ENCODE data around the gene B3GALT2.
A peak's percentile ranks its signal among the peaks of the same experiment; 100 is the strongest.

Gene B3GALT2

DNA sequence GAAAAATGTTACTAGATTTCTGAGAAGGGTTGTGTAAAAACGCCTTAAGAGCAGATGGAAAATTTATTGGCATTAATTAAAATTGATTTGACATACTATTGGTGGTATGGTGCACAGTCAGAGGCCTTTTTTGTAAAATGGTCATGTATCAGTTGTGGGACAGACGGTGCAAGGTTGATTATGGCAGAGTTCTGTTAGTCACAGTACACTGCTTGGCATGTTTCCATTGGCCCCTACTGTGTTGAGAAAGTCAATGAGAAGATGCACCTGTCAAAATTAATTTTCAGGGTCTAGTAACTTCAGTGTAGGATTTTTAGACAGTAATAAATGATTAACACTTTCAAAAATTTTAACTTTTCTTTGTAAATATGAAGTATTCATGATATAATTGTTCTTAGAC lies 4.4 kb downstream of the B3GALT2 start:
- DNase-seq, result no peak

DNA sequence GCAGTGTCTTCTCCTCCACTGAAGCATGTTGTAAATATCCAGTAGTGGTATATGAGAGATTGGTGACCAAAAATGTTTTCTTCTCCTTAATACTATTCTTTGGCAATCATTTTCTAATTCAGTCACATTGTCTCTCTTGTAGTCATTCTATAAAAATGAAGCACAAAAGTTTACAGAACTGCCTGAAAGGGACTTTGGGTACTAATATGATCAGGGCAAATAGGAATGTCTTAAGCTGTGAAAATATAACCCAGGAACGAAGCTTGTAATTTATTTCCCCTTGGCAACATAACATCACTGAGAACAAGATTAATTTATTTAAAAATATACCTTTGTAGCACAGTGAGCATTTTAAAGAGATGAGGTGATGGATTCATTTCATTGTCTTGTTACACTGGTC lies 4.9 kb downstream of the B3GALT2 start:
- no peak for DNase-seq

DNA sequence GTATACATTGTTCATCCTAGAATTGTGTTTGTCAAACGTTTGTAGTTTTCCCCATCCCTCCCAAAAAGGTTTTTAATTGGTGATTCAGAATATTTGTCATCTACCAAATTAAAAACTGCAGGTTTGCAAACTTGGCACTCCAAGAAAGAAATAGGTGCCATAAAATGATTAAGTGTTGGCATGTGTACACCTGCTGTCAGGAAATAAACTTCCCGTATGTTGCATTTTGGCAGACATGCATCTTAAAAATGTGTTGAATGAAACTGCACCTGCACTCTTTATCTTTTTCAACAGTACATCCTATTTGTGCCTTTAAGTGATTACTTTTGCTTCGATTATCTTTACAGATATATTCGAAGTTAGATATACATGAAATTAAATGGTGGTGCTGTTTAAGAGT lies 7.3 kb downstream of the B3GALT2 start:
- no peak for DNase-seq

DNA sequence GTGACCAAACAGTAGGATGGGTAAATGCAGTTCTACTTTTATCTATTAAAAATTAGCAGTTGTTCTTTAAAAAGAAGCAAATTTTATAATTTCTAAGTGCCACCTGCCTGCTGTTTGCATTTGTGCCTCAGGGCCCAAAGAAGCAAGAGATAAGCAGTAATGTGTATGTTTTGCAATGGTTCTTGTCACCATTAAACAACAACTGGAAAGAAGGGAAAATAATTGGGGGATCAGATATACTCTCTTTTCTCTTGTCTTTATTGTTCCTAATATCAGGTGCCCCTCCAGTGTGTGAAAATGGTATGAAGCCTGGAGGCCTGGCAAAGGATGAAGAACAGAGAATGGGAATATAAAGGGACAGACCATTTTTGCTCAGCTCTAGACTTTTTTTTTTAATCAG lies 9.6 kb downstream of the B3GALT2 start:
- DNase-seq, result no peak

DNA sequence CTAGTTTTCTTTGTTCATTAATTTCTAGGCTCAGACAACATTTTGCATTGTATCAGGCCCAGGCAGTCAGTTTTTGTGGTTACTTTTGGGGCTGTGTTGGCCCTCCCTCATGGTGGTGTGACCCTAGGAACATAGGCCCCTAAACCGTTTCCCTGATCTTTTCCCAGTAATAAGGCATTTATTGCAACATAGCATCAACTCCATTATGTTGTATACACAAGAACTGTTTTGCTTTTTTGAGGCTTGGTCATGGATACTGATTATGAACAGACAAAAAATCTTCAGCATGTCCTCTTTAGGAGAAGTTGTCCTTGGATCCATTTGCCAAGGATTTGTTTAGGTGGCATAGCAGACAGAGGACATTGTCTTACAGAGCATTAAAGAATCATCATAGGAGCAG lies 10.3 kb downstream of the B3GALT2 start:
- DNase-seq, result no peak

DNA sequence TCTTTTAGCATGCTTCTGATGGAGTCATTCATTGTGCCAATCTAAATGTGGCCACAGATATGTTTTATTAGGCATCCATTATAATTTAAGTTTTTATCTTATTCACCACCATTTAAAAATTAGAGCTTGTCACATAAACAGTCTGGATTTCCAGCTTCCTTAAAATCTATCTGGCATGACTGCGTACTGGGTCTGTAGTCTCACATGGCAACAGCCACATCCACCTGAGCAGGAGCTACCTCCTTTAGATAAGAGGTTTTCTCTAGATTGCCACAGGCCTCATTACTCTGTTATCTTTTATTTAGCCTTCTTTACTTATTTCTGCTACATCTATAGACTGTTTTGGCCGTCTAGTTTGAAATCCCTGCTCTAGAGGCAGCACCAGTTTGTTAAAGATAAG lies 29.1 kb downstream of the B3GALT2 start:
- DNase-seq, result no peak

DNA sequence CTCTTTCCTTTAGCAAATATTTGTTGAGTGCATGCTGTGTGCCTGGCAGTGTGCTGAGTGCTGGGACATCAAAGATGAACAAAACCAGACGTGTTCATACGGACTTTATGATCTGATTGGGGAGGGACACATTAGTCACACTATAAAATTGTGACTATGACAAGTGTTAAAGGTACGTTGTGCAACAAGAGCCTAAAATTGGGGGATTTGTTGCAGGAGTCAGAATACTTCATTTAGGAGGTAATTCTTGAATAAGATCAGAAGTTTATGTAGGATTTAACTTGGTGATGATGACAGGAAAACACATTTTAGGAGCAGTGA lies 29.6 kb downstream of the B3GALT2 start:
- no peak for DNase-seq

DNA sequence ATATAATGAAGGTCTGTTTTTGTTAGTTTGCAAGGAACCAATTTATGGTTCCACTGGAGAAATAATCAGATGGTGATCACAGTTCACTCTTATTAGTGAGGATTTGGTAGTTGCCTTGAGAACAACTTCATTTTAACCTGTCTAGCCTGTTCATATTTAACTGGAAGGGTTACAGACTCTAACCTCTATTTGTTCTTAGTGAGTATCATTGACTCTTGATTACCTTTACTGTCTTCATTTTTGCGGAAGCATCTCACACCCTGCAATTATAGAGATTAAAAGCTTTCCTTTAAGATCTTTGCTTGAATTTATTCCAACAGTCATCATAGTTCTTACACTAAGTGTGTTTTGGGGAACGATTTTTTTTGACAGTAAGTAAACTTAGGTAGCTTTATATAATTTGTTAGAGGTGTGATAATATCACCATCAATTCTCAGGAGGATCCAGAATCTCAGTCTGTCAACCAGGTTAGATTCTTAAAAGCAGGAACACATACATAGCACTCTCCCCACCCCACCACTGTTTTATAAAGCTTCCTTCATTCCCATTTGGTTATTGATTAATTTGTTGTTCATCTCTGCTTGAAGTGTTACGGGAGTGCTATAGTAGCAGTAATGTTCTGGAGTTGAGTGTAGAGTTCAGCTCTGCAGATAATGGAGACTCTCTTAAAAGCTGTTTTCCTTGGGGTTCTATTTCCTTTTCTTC lies 30.1 kb downstream of the B3GALT2 start:
- DNase-seq, result no peak

DNA sequence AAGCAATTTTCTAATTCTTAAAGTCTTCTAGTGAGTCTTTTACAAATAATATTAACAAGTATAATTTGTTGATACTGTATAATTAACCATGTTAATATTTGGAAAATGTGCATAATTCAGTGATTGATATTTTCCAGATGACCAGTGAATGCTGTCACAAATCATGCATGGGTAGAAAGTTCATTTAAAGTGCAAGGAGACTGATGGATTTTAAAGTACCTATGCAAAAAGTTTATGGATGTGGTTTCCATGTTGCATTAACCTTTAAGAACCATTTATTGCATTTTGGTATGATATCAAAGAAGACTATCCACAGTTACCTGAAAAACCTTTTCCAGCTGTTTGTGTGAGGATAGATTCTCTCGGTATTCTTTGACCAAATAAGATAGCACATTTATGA lies 41.4 kb downstream of the B3GALT2 start:
- no peak for DNase-seq

DNA sequence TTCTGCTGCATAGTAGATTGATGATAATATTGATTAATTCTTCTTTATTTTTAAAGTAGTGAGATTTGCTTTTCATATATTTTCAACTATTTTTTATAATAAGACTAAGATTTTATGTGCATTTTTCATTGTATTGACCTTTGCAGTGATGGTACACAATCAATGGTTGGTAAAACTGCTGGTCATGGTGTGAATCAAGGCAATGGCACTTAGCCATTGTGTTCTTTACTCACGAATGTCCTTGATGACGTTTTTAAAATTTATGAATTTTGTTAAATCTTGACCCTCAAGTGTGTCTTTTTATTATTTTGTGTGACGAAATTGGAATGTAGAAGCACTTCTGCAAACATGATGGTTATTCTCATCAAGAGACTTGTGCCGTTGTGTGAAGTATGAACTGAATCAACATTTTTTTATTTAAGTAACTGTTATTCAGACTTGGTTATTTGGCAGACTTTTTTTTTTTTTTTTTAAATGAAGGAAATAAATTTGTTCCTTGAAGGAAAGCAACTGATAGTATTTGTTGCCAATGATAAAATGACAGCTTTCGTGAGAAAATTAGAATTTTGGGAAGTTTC lies 42.0 kb downstream of the B3GALT2 start:
- DNase-seq, result no peak

DNA sequence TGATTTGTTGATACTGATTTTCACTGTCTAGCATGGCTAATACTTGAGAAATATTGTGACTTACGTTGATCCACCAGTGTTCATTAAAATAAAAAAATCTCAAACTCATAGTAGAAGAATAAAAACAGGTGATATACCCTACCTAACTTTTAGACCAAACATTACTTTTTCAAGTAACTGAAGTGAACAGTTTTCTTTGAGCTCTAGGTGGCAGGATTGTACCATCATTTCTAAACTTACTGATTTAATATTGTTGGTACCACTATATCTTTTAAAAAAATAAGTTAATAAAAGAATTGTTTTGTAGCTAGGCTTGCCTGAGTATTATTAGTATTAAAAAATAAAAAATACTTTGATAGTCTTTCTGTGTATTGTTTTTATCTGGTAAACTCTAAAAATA lies 43.1 kb downstream of the B3GALT2 start:
- peak; percentile 7 to 50 for DNase-seq

DNA sequence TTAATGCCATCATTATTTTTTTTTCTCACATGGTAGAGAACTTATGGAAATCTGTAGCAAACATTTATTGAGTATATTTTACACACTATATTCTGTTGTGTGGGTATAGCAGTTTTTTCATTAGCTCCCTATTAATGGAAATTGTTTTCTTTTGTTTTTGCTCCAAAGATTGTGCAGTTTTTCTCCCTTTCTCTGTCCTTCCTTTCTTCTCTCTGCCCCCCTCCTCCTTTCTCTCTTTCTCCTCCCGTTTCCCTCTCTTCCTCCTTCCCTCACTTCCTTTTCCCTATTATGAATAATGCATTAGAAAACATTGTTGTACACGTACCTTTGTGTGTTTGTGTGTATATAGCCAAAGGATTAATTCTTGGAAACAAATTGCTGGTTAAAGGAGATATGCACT lies 44.0 kb downstream of the B3GALT2 start:
- DNase-seq, result no peak

DNA sequence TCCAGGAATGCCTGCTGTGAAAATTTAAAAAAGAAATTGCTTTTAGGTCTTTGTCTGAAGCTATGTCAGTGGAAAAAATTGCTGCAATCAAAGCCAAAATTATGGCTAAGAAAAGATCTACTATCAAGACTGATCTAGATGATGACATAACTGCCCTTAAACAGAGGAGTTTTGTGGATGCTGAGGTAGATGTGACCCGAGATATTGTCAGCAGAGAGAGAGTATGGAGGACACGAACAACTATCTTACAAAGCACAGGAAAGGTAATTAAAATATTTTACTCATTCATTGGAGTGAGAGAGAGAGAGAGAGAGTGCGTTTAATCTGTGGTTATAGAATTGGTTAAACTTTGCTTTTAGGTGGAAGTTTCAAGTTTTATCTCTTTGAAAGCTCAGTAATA lies 44.6 kb downstream of the B3GALT2 start:
- no peak for DNase-seq

DNA sequence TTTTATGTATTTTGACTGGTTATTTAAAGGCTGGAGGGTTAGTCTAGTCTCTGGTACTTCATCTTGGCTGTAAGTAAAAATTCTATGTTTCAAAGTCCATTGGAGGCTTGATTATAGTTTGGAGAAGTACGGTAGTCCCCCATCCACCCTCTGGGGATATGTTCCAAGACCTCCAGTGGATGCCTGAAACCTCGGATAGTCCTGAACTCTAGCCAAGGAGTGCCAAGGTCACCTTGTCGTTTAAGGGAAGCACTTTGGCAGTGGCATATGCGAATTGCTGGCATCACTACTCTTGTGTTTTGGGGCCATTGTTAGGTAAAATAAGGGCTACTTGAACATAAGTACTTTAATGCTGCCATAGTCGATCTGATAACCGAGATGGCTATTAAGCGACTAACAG lies 46.2 kb downstream of the B3GALT2 start:
- no peak for DNase-seq

DNA sequence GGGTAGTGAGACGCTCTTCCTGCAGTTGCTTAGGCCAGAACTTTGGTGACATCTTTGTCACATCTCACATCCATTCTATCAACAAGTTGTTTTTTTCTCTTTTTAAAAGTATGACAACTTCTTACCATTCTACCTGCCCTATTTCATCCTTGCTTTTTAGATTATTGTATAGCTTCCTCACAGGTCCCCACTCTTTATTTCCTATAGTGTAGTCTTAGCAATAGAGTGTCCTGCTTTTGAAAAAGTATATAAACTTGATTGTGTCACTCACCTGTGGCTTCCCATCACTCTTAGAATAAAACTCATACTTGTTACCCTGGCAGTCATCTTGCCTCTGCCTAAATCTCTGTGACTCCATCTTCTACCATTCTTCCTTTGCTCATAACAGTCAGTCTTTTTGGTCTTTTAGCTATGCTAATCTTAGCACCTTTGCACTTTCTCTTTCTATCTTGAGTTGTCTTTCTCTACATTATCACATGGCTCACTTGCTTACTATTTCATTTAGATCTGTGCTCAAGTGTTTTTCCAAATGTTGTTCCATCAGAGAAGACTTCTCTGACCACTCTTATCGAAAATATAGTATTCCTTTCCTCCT lies 55.0 kb downstream of the B3GALT2 start:
- no peak for DNase-seq

All from Kasumi-1 (cell line).